CD8-positive, alpha-beta memory T cell (primary cell): ENCODE data around the gene PUSL1. TPM values are rescaled to one million over a fixed set of nuclear protein-coding genes. Genes with fewer than 3 reads are reported as not detected.

ENCODE experiments used
- CTCF ChIA-PET: fragments of 350-600 bp; sonication (Branson Sonifier 250); formaldehyde crosslinking; loops from one replicate; lab custom pipeline; 2021; ENCODE audit warnings: antibody characterized with exemption; lab: Charles Lee
- POLR2A ChIA-PET: fragments of 350-600 bp; sonication (Branson Sonifier 250); formaldehyde crosslinking; loops from one replicate; lab custom pipeline; 2021; ENCODE audit warnings: antibody characterized with exemption; lab: Charles Lee
- DNase-seq, 5 donors: peaks; one replicate each; pipeline versions ENCODE4 v3.0.0 to v3.0.0-alpha.2; 2020 to 2022; ENCODE audit warnings: mixed read lengths in 1 of 5
- H3K27ac ChIP-seq: one replicate; pipeline ENCODE4 v1.7.0; 2013; ENCODE audit warnings: low read depth, mild to moderate bottlenecking, low read length, moderate library complexity
- H3K27me3 ChIP-seq: 2 replicates; pipeline ENCODE4 v1.7.0; 2013; ENCODE audit warnings: low read length, mild to moderate bottlenecking; ENCODE audit not compliant: insufficient read depth, poor library complexity, severe bottlenecking
- H3K36me3 ChIP-seq: 2 replicates; pipeline ENCODE4 v1.7.0; 2013; ENCODE audit warnings: mild to moderate bottlenecking, low read length, moderate library complexity; ENCODE audit not compliant: insufficient read depth
- H3K4me1 ChIP-seq: 2 replicates; pipeline ENCODE4 v1.7.0; 2013; ENCODE audit warnings: mild to moderate bottlenecking, low read length, moderate library complexity; ENCODE audit not compliant: insufficient read depth
- H3K4me3 ChIP-seq: 2 replicates; pipeline ENCODE4 v1.7.0; 2013; ENCODE audit warnings: mild to moderate bottlenecking, low read length
- H3K9me3 ChIP-seq: 2 replicates; pipeline ENCODE4 v1.7.0; 2013; ENCODE audit warnings: mild to moderate bottlenecking, low read length
- H3K27ac Mint-ChIP-seq, 8 donors: one replicate each; pipeline ENCODE4 v1.8.0; 2020 to 2021; ENCODE audit warnings: mixed read lengths in 8 of 8, mild to moderate bottlenecking in 6 of 8, inconsistent platforms in 3 of 8, moderate library complexity in 3 of 8
- H3K27me3 Mint-ChIP-seq, 2 donors: one replicate each; pipeline ENCODE4 v1.8.0; 2020 to 2021; ENCODE audit warnings: mixed read lengths in 2 of 2, mild to moderate bottlenecking in 1 of 2, moderate library complexity in 1 of 2
- H3K36me3 Mint-ChIP-seq, 3 donors: one replicate each; pipeline ENCODE4 v1.8.0; 2020 to 2021; ENCODE audit warnings: mixed read lengths in 3 of 3, inconsistent platforms in 1 of 3, mild to moderate bottlenecking in 1 of 3
- H3K4me1 Mint-ChIP-seq, 3 donors: one replicate each; pipeline ENCODE4 v1.8.0; 2020 to 2021; ENCODE audit warnings: mixed read lengths in 3 of 3, inconsistent platforms in 1 of 3, mild to moderate bottlenecking in 1 of 3
- H3K4me3 Mint-ChIP-seq, 7 donors: one replicate each; pipeline ENCODE4 v1.8.0; 2020 to 2021; ENCODE audit warnings: mixed read lengths in 7 of 7, mild to moderate bottlenecking in 6 of 7, moderate library complexity in 4 of 7, inconsistent platforms in 2 of 7
- H3K9me3 Mint-ChIP-seq, 5 donors: one replicate each; pipeline ENCODE4 v1.8.0; 2020 to 2022; ENCODE audit warnings: mixed read lengths in 5 of 5, mild to moderate bottlenecking in 3 of 5, moderate library complexity in 2 of 5, inconsistent platforms in 1 of 5
- polyA plus RNA-seq: library from polyadenylated mRNA; unstranded; fragments of 300-500 nt; fragmentation: Illumina TruSeq; gene quantifications from one replicate; pipeline ENCODE4 v1.2.3, GENCODE V29; 2021
- total RNA-seq, 2 experiments: library from RNA; stranded (reverse); gene quantifications; one replicate each; pipeline ENCODE4 v1.2.3, GENCODE V29; 2021

PUSL1 gene, protein sequence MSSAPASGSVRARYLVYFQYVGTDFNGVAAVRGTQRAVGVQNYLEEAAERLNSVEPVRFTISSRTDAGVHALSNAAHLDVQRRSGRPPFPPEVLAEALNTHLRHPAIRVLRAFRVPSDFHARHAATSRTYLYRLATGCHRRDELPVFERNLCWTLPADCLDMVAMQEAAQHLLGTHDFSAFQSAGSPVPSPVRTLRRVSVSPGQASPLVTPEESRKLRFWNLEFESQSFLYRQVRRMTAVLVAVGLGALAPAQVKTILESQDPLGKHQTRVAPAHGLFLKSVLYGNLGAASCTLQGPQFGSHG
- total RNA-seq (10 to 100 TPM; 32.9 to 34.3 TPM), polyA plus RNA-seq (22.0 TPM)

DNA sequence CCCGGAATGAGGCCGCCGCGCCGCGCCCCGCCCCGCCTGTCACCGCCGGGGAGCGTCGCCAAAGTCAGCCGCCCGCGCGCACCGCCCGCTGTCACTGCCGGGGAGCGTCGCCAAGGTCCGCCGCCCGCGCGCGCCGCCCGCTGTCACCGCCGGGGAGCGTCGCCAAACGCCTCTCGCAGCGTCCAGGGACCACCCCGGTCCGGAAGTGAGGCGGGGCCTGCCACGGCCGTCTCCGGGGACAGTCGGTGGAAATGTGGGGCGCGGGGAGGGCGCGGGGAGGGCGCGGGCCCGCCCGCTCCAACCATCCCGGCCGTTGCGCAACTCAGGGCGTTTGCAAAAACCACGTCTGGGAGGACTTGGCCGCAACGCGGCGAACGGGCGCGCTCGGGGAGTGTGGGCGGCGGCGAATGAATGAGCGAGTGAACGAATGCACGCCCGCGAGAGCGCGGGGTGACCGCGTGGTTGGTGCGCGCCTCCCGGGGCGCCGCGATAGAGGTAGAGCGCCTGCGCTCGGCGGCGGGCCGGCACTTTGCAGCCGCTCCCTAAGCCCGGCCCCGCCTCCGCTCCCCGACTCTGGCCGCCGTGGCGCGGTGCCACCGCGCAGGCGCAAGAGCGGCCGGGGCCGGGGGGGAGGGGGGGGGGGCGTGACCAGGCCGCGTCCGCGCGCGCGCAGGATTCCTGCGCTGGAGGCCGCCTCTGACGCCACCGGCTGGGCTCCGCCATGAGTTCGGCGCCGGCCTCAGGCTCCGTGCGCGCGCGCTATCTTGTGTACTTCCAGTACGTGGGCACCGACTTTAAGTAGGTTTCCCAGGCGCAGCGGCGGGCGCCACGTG lies at the start of gene PUSL1, which contains the start of gene ACAP3:
TSS of gene PUSL1 (plus strand) at position 675 of the 833 bp plus-strand sequence. CDS start at position 722, 47 bp downstream.
TSS of gene ACAP3 (minus strand) at position 8 of the 833 bp plus-strand sequence. CDS start 115 bp downstream, outside the sequence.
- ChIA-PET CTCF (interaction anchor here (1.1 kb wide), 1 partner anchor 186 kb away, joined by 3 read pairs; no protein-coding TSS in a partner anchor), POLR2A (no interaction called here)
- Histone ChIP-seq H3K4me1 (peaks cover 39% of the 10 kb centered on the region), H3K36me3 (no peaks in the 10 kb centered on the region), H3K4me3 (peak within 1 kb of the TSS; percentile 74), H3K9me3 (no peaks in the 10 kb centered on the region), H3K27ac (peak within 1 kb of the TSS; percentile 84), H3K27me3 (no peaks in the 10 kb centered on the region)
- peaks cover 15 to 38% (median 17%) of the 10 kb centered on the region in 3 donors for H3K4me1 Mint-ChIP-seq
- H3K27me3 Mint-ChIP-seq, result no peaks in the 10 kb centered on the region
- peaks cover 0 to 23% (median 0%) of the 10 kb centered on the region in 3 donors for H3K36me3 Mint-ChIP-seq
- peak; percentile 85 to 92 (median 92) for DNase-seq
- peak within 1 kb of the TSS; percentile 84 to 95 (median 88) for H3K4me3 Mint-ChIP-seq
- peak within 1 kb of the TSS; percentile 84 to 94 (median 92) for H3K27ac Mint-ChIP-seq
- H3K9me3 Mint-ChIP-seq, result no peaks in the 10 kb centered on the region

DNA sequence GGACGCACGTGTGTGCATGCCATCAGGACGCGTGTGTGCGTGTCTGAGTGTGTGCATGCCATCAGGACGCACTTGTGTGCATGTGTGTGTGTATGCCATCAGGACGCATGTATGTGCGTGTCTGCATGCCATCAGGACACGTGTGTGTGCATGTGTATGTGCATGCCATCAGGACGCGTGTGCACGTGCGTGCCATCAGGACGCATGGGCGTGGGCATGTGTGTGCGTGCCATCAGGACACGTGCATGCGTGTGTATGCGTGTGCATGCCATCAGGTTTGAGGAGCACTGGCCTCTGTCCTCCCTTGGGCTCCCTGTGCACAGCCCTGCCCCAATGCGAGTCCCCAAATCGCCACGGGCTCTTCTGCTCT lies 49.3 kb upstream of the PUSL1 start:
- H3K27me3 Mint-ChIP-seq, result no peaks in the 10 kb centered on the region

DNA sequence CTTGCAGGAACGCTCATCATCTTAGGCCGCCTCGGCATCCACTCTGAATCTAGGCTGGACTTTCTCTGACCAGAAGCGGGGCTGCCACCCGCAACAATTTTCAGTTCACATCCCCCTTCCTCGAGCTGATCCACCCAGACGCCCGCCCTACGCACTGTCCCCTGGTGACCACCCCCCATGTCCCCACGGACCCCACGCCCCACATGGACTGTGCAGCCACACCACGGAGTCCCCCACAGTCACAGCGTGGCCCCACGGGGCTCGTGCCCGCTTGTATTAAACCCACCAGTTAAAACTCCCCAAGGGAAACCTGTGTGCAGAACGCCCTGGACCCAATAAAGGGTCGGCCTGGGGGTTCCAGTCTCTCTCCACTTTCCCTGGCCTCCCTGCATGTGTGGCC lies 48.9 kb upstream of the PUSL1 start:
- peaks cover 6 to 16% (median 11%) of the 10 kb centered on the region in 3 donors for H3K4me1 Mint-ChIP-seq
- Histone ChIP-seq H3K36me3 (peaks cover 25% of the 10 kb centered on the region), H3K9me3 (no peaks in the 10 kb centered on the region), H3K27ac (no peak overlapping the region), H3K4me3 (no peak overlapping the region), H3K4me1 (no peaks in the 10 kb centered on the region), H3K27me3 (no peaks in the 10 kb centered on the region)
- H3K4me3 Mint-ChIP-seq, result no peak overlapping the region
- no peak for DNase-seq
- no peaks in the 10 kb centered on the region for H3K9me3 Mint-ChIP-seq
- H3K36me3 Mint-ChIP-seq, result peaks cover 0 to 75% (median 2%) of the 10 kb centered on the region in 3 donors
- H3K27ac Mint-ChIP-seq, result no peak overlapping the region
- POLR2A ChIA-PET, result no interaction called here
- CTCF ChIA-PET, result no interaction called here
- H3K27me3 Mint-ChIP-seq, result no peaks in the 10 kb centered on the region

More for the DNA sequence above, 49.3 kb upstream of the PUSL1 start:
- Histone ChIP-seq H3K27ac (no peak overlapping the region), H3K4me1 (no peaks in the 10 kb centered on the region), H3K36me3 (peaks cover 25% of the 10 kb centered on the region), H3K27me3 (no peaks in the 10 kb centered on the region), H3K9me3 (no peaks in the 10 kb centered on the region), H3K4me3 (no peak overlapping the region)
- Mint-ChIP-seq H3K36me3 (peaks cover 0 to 72% (median 2%) of the 10 kb centered on the region in 3 donors), H3K4me3 (no peak overlapping the region), H3K9me3 (no peaks in the 10 kb centered on the region), H3K4me1 (peaks cover 6 to 16% (median 11%) of the 10 kb centered on the region in 3 donors), H3K27ac (no peak overlapping the region)
- POLR2A ChIA-PET, result no interaction called here
- CTCF ChIA-PET, result no interaction called here
- no peak for DNase-seq

DNA sequence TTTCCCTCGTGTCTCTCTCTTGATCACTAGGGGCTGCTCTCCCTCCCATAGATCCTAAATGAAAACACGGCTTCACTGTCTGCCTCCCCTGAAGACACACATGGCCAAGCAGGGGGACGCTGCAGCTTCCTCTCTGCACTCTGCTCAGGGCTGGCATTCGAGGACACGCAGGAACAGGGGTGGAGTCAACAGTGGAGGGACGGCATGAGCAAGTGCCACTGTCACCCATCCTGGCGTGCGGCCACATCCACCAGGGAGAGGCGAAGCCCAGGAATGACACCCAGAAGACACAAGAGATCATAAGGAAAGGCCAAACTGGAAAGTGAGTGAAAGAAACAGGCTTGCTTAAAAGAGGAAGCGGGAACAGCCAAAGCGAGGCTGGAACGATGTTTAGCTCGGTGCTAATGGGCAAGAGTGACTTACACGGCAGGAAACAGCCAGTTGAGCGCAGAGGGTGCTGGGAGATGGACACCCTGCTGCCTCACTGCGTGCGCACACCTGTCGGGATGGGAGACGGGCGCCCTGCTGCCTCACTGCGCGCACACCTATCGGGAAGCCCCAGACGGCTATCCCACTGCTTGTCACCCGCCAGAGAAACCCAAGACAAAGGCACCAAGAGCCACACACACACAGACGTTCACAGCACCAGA lies 48.3 kb upstream of the PUSL1 start:
- no peak for DNase-seq
- no peak overlapping the region for H3K27ac ChIP-seq
- POLR2A ChIA-PET, result no interaction called here
- Mint-ChIP-seq H3K4me1 (peaks cover 6 to 19% (median 11%) of the 10 kb centered on the region in 3 donors), H3K27ac (peak overlapping the region in 3 of 8 donors; percentile 11 to 36 (median 19)), H3K4me3 (no peak overlapping the region), H3K27me3 (no peaks in the 10 kb centered on the region), H3K36me3 (peaks cover 0 to 74% (median 2%) of the 10 kb centered on the region in 3 donors), H3K9me3 (no peaks in the 10 kb centered on the region)
- H3K4me1 ChIP-seq, result no peaks in the 10 kb centered on the region
- H3K36me3 ChIP-seq, result peaks cover 28% of the 10 kb centered on the region
- no peak overlapping the region for H3K4me3 ChIP-seq
- CTCF ChIA-PET, result no interaction called here
- H3K27me3 ChIP-seq, result no peaks in the 10 kb centered on the region
- no peaks in the 10 kb centered on the region for H3K9me3 ChIP-seq

DNA sequence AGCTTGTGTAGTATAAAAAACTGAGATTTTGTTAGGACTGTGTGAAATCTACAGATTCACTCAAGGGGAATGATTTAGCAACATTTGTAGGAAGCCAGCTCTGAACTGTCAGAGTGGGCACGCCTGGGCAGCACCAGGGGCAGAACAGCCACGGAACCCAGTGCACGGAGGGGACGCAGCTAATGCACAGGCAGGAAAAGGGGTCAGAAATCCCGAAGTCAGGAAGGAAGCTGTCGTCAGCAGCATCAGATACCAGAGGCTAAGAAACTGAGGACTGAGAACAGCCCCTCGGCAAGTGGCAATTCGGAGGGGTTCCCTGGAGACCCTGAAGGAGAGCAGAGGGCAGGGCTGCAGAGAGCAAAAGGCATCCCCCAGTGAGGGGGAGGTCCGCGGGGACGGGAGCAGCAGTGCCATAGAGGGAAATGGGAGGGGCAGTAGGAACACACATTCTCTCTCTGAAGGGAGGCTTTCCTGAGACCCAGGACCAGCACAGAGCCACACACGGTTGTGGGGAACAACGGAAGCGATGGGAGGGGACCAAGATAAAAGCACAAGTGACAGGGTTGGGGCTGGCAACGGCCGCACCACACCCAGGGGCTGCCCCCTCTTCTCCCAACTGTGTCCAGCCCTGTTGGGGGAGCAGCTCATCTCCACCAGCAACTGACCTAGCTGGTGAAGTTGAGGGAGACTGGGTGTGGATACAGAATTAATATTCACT lies 47.4 kb upstream of the PUSL1 start:
- Mint-ChIP-seq H3K4me1 (peaks cover 13 to 19% (median 14%) of the 10 kb centered on the region in 3 donors), H3K27ac (peak overlapping the region in 4 of 8 donors; percentile 36 to 80 (median 56)), H3K4me3 (peak overlapping the region in 2 of 7 donors; percentile 19 to 54), H3K27me3 (no peaks in the 10 kb centered on the region), H3K9me3 (no peaks in the 10 kb centered on the region), H3K36me3 (peaks cover 0 to 74% (median 2%) of the 10 kb centered on the region in 3 donors)
- Histone ChIP-seq H3K27ac (no peak overlapping the region), H3K4me3 (no peak overlapping the region), H3K36me3 (peaks cover 30% of the 10 kb centered on the region), H3K4me1 (no peaks in the 10 kb centered on the region), H3K9me3 (no peaks in the 10 kb centered on the region), H3K27me3 (no peaks in the 10 kb centered on the region)
- DNase-seq, result no peak
- POLR2A ChIA-PET, result no interaction called here
- CTCF ChIA-PET, result no interaction called here

DNA sequence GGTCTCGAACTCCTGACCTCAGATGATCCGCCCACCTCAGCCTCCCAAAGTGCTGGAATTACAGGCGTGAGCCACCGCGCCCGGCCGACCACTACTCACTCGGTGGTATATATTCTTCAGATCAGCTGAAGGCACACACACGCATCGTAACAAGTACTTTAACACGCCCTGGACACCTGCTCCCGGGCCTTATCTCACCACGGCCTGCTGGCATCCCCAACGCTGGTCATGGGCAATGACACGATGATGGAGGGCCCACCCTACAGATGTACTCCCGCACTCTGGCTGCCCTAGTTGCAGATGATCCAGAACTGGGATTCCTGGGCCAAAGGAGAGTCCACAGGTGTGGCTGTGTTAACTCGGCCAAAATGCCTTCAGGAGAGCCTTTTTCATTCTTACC lies 46.3 kb upstream of the PUSL1 start:
- Histone ChIP-seq H3K4me3 (no peak overlapping the region), H3K27ac (no peak overlapping the region), H3K4me1 (no peaks in the 10 kb centered on the region), H3K36me3 (peaks cover 30% of the 10 kb centered on the region), H3K9me3 (no peaks in the 10 kb centered on the region), H3K27me3 (no peaks in the 10 kb centered on the region)
- Mint-ChIP-seq H3K9me3 (no peaks in the 10 kb centered on the region), H3K27ac (no peak overlapping the region), H3K27me3 (no peaks in the 10 kb centered on the region), H3K4me3 (no peak overlapping the region), H3K36me3 (peaks cover 0 to 70% (median 2%) of the 10 kb centered on the region in 3 donors), H3K4me1 (peaks cover 14 to 19% (median 15%) of the 10 kb centered on the region in 3 donors)
- DNase-seq, result no peak
- CTCF ChIA-PET, result interaction anchor here (1.5 kb wide), 1 partner anchor 140 kb away, joined by 3 read pairs; no protein-coding TSS in a partner anchor
- POLR2A ChIA-PET, result no interaction called here

DNA sequence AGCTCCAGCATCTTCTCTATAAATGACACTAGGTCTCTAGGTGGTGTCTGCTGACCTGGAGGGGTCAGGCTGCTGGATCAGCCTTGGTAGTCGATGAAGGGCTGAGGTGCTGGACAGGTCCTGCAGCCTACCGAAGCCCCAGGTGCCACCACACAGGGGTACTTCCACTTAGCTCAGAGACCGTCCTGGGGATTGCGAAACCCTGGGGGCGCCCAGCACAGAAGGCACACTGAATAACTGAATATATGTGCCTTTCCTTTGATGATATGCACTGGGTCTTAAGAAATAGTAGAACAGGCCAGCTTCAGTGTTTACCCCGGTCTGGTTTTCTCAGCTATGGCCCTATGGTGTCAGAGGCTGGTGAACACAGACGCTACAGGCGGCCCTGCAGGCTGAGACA lies 45.6 kb upstream of the PUSL1 start:
- no peak for DNase-seq
- ChIA-PET CTCF (interaction anchor here (1.5 kb wide), 1 partner anchor 140 kb away, joined by 3 read pairs; no protein-coding TSS in a partner anchor), POLR2A (no interaction called here)
- Mint-ChIP-seq H3K4me1 (peaks cover 17 to 23% (median 18%) of the 10 kb centered on the region in 3 donors), H3K27ac (peak overlapping the region in 1 of 8 donors; percentile 36), H3K27me3 (no peaks in the 10 kb centered on the region), H3K36me3 (peaks cover 0 to 71% (median 2%) of the 10 kb centered on the region in 3 donors), H3K4me3 (no peak overlapping the region), H3K9me3 (no peaks in the 10 kb centered on the region)
- no peak overlapping the region for H3K4me3 ChIP-seq
- H3K9me3 ChIP-seq, result no peaks in the 10 kb centered on the region
- peaks cover 30% of the 10 kb centered on the region for H3K36me3 ChIP-seq
- no peak overlapping the region for H3K27ac ChIP-seq
- H3K27me3 ChIP-seq, result no peaks in the 10 kb centered on the region
- H3K4me1 ChIP-seq, result no peaks in the 10 kb centered on the region
